Activated CD8-positive, alpha-beta T cell treated with anti-CD3 and anti-CD28 coated beads for 36 hours (primary cell): ENCODE results near the gene KCNJ6. TPM values are rescaled to one million over a fixed set of nuclear protein-coding genes. Genes with fewer than 3 reads are reported as not detected.

Experiments used
- ATAC-seq: fragments of 200-7000 bp; cut with Tn5 transposase; one replicate; pipeline ENCODE4 v1.10.0; 2021; ENCODE audit warnings: mild to moderate bottlenecking, moderate library complexity
- CTCF ChIA-PET: fragments of 350-600 bp; sonication (Branson Sonifier 250); formaldehyde crosslinking; loops from one replicate; lab custom pipeline; 2021; ENCODE audit warnings: antibody characterized with exemption; lab: Charles Lee
- POLR2A ChIA-PET: fragments of 350-600 bp; sonication (Branson Sonifier 250); formaldehyde crosslinking; loops from one replicate; lab custom pipeline; 2021; ENCODE audit warnings: antibody characterized with exemption; lab: Charles Lee
- DNase-seq: peaks from one replicate; pipeline ENCODE4 v3.0.0-alpha.2; 2020
- H3K27ac Mint-ChIP-seq: one replicate; pipeline ENCODE4 v1.8.0; 2021; ENCODE audit warnings: mild to moderate bottlenecking, mixed read lengths
- H3K27me3 Mint-ChIP-seq: one replicate; pipeline ENCODE4 v1.8.0; 2021; ENCODE audit warnings: mixed read lengths
- H3K36me3 Mint-ChIP-seq: one replicate; pipeline ENCODE4 v1.8.0; 2021; ENCODE audit warnings: low read depth, mixed read lengths
- H3K4me1 Mint-ChIP-seq: one replicate; pipeline ENCODE4 v1.8.0; 2021; ENCODE audit warnings: low read depth, mixed read lengths
- H3K4me3 Mint-ChIP-seq: one replicate; pipeline ENCODE4 v1.8.0; 2021; ENCODE audit warnings: mild to moderate bottlenecking, moderate library complexity, mixed read lengths
- H3K9me3 Mint-ChIP-seq: one replicate; pipeline ENCODE4 v1.8.0; 2021; ENCODE audit warnings: mixed read lengths
- CTCF ChIP-seq: fragments of 200-600 bp; IDR thresholded peaks from one replicate; pipeline ENCODE4 v1.8.0; 2022; ENCODE audit warnings: antibody characterized with exemption, mild to moderate bottlenecking
- intact Hi-C: fragments of 100-400 bp; cut with micrococcal nuclease; formaldehyde crosslinking; loops from one replicate; pipeline ENCODE4 v1.10.0; 2022
- total RNA-seq, 2 experiments: library from RNA; stranded (reverse); gene quantifications; one replicate each; pipeline ENCODE4 v1.2.3, GENCODE V29; 2021

The KCNJ6 gene
- total RNA-seq, 2 experiments from 2014 or later: not detected

- Mint-ChIP-seq H3K36me3 (no peaks in the 10 kb centered on the region), H3K4me1 (no peaks in the 10 kb centered on the region), H3K9me3 (peaks cover 8% of the 10 kb centered on the region), H3K27me3 (peaks cover 3% of the 10 kb centered on the region), H3K27ac (no peak overlapping the region), H3K4me3 (no peak overlapping the region)
- no peak for TF ChIP-seq CTCF
- DNase-seq (no peak), ATAC-seq (no peak)
- CTCF ChIA-PET: no interaction called here
- POLR2A ChIA-PET: no interaction called here
- intact Hi-C loops: no loop called here
Observed at GRCh38 chr21:37937668-37938067, 21.4 kb upstream of the KCNJ6 start.

GRCh38 chr21:37936010-37936785 lies 19.9 kb upstream of the KCNJ6 start:
- DNase-seq (no peak), ATAC-seq (no peak)
- Mint-ChIP-seq H3K9me3 (peaks cover 8% of the 10 kb centered on the region), H3K27ac (no peak overlapping the region), H3K27me3 (peaks cover 3% of the 10 kb centered on the region), H3K36me3 (no peaks in the 10 kb centered on the region), H3K4me3 (no peak overlapping the region), H3K4me1 (no peaks in the 10 kb centered on the region)
- ChIA-PET POLR2A (no interaction called here), CTCF (no interaction called here)
- no peak for TF ChIP-seq CTCF
- intact Hi-C loops: no loop called here

GRCh38 chr21:37932936-37933335 lies 16.7 kb upstream of the KCNJ6 start:
- ATAC-seq (no peak), DNase-seq (no peak)
- no peaks in the 10 kb centered on the region for H3K4me1 Mint-ChIP-seq
- CTCF ChIA-PET: no interaction called here
- no peaks in the 10 kb centered on the region for H3K36me3 Mint-ChIP-seq
- peaks cover 9% of the 10 kb centered on the region for H3K9me3 Mint-ChIP-seq
- no peak for TF ChIP-seq CTCF
- no peak overlapping the region for H3K27ac Mint-ChIP-seq
- no peak overlapping the region for H3K4me3 Mint-ChIP-seq
- POLR2A ChIA-PET: no interaction called here
- peaks cover 3% of the 10 kb centered on the region for H3K27me3 Mint-ChIP-seq
- intact Hi-C loops: no loop called here

- no peak for ATAC-seq
- POLR2A ChIA-PET: no interaction called here
Observed at GRCh38 chr21:37927711-37928110, 11.5 kb upstream of the KCNJ6 start.

More at GRCh38 chr21:37927711-37928110, 11.5 kb upstream of the KCNJ6 start:
- H3K4me3 Mint-ChIP-seq: no peak overlapping the region
- intact Hi-C loops: no loop called here
- H3K9me3 Mint-ChIP-seq: peaks cover 2% of the 10 kb centered on the region
- H3K36me3 Mint-ChIP-seq: no peaks in the 10 kb centered on the region
- no peaks in the 10 kb centered on the region for H3K4me1 Mint-ChIP-seq
- H3K27ac Mint-ChIP-seq: no peak overlapping the region
- CTCF ChIA-PET: no interaction called here
- peaks cover 5% of the 10 kb centered on the region for H3K27me3 Mint-ChIP-seq
- DNase-seq: no peak
- TF ChIP-seq CTCF: no peak
